ENCODE data around the gene PPP6R1.

PPP6R1 gene

DNA sequence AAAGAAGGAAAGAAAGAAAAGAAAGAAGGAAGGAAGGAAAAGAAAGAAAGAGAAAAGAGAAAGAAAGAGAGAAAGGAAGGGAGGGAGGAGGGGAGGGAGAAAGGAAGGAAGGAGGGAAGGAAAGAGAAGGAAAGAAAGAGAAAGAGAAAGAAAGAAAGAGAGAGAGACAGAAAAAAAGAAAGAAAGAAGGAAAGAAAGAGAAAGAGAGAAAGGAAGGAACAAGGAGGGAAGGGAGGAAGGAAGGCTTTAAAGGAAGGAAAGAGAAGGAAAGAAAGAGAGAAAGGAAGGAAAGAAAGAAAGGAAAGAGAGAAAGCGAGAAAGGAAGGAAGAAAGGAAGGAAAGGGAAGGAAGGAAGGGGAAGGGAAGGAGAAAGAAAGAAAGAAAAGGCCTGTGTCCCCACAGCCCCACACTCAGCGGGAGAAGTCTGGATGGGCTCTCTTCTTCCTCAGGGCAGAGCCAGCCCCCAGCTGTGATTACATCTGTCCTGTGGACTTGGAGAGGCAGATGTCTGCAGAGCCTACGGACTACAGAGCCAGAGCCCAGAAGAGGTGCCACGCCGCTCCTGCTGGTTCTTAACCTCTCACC is 59.1 kb downstream of the PPP6R1 start:
- Histone ChIP-seq H3K9me3 (ENCODE audit: control insufficient read depth, low read length) (no peaks in the 10 kb centered on the region), H3K4me1 (ENCODE audit: control insufficient read depth, insufficient read depth, low read length, poor library complexity, severe bottlenecking) (no peaks in the 10 kb centered on the region), H3K36me3 (ENCODE audit: control insufficient read depth, insufficient read depth, low read length) (no peaks in the 10 kb centered on the region), H3K27ac (ENCODE audit: low read depth, low read length, severe bottlenecking) (no peak overlapping the region), H3K4me3 (ENCODE audit: extremely low read depth, insufficient read depth, low read length, poor library complexity, severe bottlenecking) (no peak overlapping the region)
- WGBS, 2 experiments (ENCODE audit: insufficient coverage in 2 of 2): 79 to 82% methylated on average over 3 to 5 of the region's 5 CpGs

DNA sequence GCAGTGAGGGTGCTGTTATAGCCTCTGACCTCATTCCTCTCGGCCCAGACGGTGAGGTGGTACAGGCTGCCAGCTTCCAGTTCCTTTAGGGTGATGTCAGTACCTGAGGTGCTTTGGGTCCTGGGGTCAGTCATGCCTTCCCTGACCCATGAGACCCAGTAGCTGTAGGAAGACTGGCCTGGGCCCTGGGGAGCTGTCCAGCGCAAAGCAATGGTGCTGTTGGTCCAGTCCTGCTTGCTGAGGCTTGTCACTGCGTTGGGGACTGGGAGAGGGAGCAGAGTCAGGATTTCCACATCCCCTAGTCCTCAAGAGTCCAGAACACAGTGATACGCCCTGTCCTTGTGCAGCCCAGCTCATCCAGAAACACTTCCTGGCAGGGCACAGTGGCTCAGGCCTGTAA is 60.2 kb downstream of the PPP6R1 start:
- no peaks in the 10 kb centered on the region for H3K9me3 ChIP-seq (ENCODE audit: control insufficient read depth, low read length)
- no peaks in the 10 kb centered on the region for H3K36me3 ChIP-seq (ENCODE audit: control insufficient read depth, insufficient read depth, low read length)
- no peak overlapping the region for H3K27ac ChIP-seq (ENCODE audit: low read depth, low read length, severe bottlenecking)
- 73 to 79% methylated on average over 3 to 5 of the region's 5 CpGs for WGBS, 2 experiments (ENCODE audit: insufficient coverage in 2 of 2)
- no peak overlapping the region for H3K4me3 ChIP-seq (ENCODE audit: extremely low read depth, insufficient read depth, low read length, poor library complexity, severe bottlenecking)
- no peaks in the 10 kb centered on the region for H3K4me1 ChIP-seq (ENCODE audit: control insufficient read depth, insufficient read depth, low read length, poor library complexity, severe bottlenecking)

DNA sequence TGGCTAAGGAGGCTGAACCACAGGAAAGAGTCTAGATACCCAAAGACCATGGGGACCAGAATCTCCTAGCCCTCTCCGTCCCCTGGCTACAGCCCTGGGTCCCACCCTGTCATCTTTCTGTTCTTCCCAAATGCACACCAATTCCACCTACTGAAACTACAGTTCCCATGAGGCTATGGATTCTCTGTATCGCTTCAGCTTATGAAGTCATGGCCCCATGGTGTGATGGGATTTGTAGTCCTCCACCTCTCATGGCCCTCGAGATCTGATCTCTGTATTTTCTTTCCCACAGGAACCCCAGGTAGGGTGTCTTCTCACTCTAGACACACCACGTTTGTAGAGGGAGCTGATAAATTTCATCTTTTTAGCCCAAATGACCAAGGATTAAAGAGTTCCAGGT is 61.3 kb downstream of the PPP6R1 start:
- Histone ChIP-seq H3K9me3 (ENCODE audit: control insufficient read depth, low read length) (no peaks in the 10 kb centered on the region), H3K36me3 (ENCODE audit: control insufficient read depth, insufficient read depth, low read length) (no peaks in the 10 kb centered on the region), H3K4me1 (ENCODE audit: control insufficient read depth, insufficient read depth, low read length, poor library complexity, severe bottlenecking) (no peaks in the 10 kb centered on the region), H3K4me3 (ENCODE audit: extremely low read depth, insufficient read depth, low read length, poor library complexity, severe bottlenecking) (no peak overlapping the region), H3K27ac (ENCODE audit: low read depth, low read length, severe bottlenecking) (no peak overlapping the region)
- 62 to 73% methylated on average over 1 to 2 of the region's 4 CpGs for WGBS, 2 experiments (ENCODE audit: insufficient coverage in 2 of 2)

DNA sequence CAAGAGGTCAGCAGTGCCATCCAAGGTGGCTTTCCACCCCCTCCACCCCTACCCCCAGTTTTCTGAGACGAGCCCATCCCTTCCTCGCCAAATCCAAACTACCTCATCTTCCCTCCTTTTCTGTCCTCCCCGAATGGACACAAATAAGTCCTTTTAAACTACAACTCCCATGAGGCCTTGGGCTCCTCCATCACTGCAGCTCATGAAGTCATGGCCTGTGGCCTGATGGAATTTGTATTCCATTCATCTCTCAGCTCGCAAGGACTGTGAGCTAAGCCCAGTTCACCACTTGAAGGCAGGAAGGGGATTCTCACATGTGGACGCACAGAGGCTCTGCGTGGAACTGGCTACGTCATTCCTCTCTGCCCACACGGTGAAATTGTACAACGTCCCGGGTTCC is 62.0 kb downstream of the PPP6R1 start:
- H3K27ac ChIP-seq (ENCODE audit: low read depth, low read length, severe bottlenecking): no peak overlapping the region
- H3K36me3 ChIP-seq (ENCODE audit: control insufficient read depth, insufficient read depth, low read length): no peaks in the 10 kb centered on the region
- no peak overlapping the region for H3K4me3 ChIP-seq (ENCODE audit: extremely low read depth, insufficient read depth, low read length, poor library complexity, severe bottlenecking)
- H3K4me1 ChIP-seq (ENCODE audit: control insufficient read depth, insufficient read depth, low read length, poor library complexity, severe bottlenecking): no peaks in the 10 kb centered on the region
- 80 to 95% methylated on average over 9 to 10 of the region's 10 CpGs for WGBS, 2 experiments (ENCODE audit: insufficient coverage in 2 of 2)
- no peaks in the 10 kb centered on the region for H3K9me3 ChIP-seq (ENCODE audit: control insufficient read depth, low read length)

DNA sequence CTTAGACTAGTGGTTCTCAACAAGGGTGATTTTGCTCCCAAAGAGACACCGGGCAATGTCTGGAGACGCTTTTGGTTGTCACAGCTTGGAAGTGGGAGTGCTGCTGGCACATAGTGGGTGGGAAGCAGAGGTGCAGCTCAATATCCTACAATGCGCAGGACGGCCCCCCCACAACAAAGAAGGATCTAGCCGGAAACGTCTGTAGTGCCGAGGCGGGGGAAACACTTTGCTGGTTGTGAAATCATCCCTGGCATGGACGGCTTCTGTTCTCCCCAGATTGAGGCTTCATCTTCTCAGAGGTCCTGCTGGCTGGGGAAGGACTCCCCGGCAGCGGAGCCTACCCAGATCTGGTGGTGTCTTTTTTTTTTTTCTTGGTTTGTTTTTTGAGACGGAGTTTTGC is 65.3 kb downstream of the PPP6R1 start:
- 86 to 93% methylated on average over 5 to 12 of the region's 12 CpGs for WGBS, 2 experiments (ENCODE audit: insufficient coverage in 2 of 2)
- H3K4me1 ChIP-seq (ENCODE audit: control insufficient read depth, insufficient read depth, low read length, poor library complexity, severe bottlenecking): peaks cover 4% of the 10 kb centered on the region
- H3K36me3 ChIP-seq (ENCODE audit: control insufficient read depth, insufficient read depth, low read length): no peaks in the 10 kb centered on the region
- no peak overlapping the region for H3K4me3 ChIP-seq (ENCODE audit: extremely low read depth, insufficient read depth, low read length, poor library complexity, severe bottlenecking)
- no peak overlapping the region for H3K27ac ChIP-seq (ENCODE audit: low read depth, low read length, severe bottlenecking)
- H3K9me3 ChIP-seq (ENCODE audit: control insufficient read depth, low read length): no peaks in the 10 kb centered on the region

DNA sequence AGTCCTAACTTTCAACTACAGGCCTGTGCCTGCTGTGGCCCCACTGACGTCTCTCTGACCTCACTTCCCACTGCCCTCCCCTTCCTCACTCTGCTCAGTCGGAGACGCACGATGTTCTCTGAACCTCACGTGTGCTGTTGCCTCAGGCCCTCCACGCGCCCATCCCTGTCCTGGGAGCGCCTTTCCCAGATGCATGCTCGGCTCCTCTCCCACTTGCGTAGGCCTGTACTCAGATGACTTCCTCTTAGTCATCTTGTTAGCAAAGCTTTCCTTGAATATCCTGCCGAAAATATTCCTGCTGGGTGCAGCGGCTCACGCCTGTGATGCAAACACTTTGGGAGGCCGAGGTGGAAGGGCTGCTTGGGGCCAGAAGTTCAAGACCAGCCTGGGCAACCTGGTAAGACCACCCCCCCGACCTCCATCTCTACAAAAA is 69.4 kb downstream of the PPP6R1 start:
- WGBS, 2 experiments (ENCODE audit: insufficient coverage in 2 of 2): 67 to 80% methylated on average over 12 to 13 of the region's 15 CpGs
- no peaks in the 10 kb centered on the region for H3K36me3 ChIP-seq (ENCODE audit: control insufficient read depth, insufficient read depth, low read length)
- no peak overlapping the region for H3K4me3 ChIP-seq (ENCODE audit: extremely low read depth, insufficient read depth, low read length, poor library complexity, severe bottlenecking)
- H3K9me3 ChIP-seq (ENCODE audit: control insufficient read depth, low read length): no peaks in the 10 kb centered on the region
- H3K4me1 ChIP-seq (ENCODE audit: control insufficient read depth, insufficient read depth, low read length, poor library complexity, severe bottlenecking): peaks cover 4% of the 10 kb centered on the region
- no peak overlapping the region for H3K27ac ChIP-seq (ENCODE audit: low read depth, low read length, severe bottlenecking)

DNA sequence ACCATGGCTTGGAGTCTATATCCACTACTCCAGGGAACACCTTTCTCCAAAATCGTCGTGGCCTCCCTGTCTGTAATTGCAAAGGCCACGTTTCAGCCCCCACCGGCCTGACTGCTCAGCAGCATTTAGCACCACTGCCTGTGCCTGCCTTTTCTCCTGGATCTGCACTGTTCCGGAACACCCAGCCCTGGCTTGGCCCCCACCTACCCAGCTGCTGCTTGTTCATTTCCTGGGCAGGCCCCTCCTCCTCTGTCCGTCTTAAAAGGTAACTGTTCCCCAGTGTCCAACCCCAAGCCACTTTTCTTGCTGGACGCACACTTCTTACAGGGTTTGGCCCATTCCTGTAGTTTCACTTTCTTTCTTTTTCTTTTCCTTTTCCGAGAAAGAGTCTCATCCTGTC is 70.2 kb downstream of the PPP6R1 start:
- Histone ChIP-seq H3K27ac (ENCODE audit: low read depth, low read length, severe bottlenecking) (no peak overlapping the region), H3K36me3 (ENCODE audit: control insufficient read depth, insufficient read depth, low read length) (no peaks in the 10 kb centered on the region), H3K9me3 (ENCODE audit: control insufficient read depth, low read length) (no peaks in the 10 kb centered on the region), H3K4me3 (ENCODE audit: extremely low read depth, insufficient read depth, low read length, poor library complexity, severe bottlenecking) (no peak overlapping the region), H3K4me1 (ENCODE audit: control insufficient read depth, insufficient read depth, low read length, poor library complexity, severe bottlenecking) (peaks cover 4% of the 10 kb centered on the region)
- 82 to 88% methylated on average over 8 of the region's 8 CpGs for WGBS, 2 experiments (ENCODE audit: insufficient coverage in 2 of 2)

DNA sequence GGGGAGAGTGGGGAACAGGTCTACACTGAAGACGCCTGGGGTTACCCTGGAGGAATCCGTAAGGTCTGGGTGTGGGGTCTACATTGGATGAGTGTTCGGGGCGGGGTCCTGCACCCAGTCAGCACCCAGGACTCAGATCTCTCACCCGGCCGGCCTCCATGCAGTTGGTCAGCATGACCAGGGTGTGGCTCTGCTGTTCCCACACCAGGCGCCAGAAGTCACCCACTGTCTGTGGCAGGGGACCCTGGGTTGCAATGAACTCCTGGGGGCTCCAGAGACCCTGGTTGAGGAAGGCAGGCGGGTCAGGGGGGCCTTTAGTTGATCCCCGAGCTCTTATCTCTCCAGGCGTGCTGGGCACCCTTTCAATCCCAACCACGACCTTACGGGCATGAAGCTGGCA is 72.7 kb downstream of the PPP6R1 start:
- Histone ChIP-seq H3K9me3 (ENCODE audit: control insufficient read depth, low read length) (no peaks in the 10 kb centered on the region), H3K36me3 (ENCODE audit: control insufficient read depth, insufficient read depth, low read length) (no peaks in the 10 kb centered on the region), H3K27ac (ENCODE audit: low read depth, low read length, severe bottlenecking) (no peak overlapping the region), H3K4me1 (ENCODE audit: control insufficient read depth, insufficient read depth, low read length, poor library complexity, severe bottlenecking) (peaks cover 4% of the 10 kb centered on the region), H3K4me3 (ENCODE audit: extremely low read depth, insufficient read depth, low read length, poor library complexity, severe bottlenecking) (no peak overlapping the region)
- 83 to 91% methylated on average over 7 to 12 of the region's 12 CpGs for WGBS, 2 experiments (ENCODE audit: insufficient coverage in 2 of 2)

DNA sequence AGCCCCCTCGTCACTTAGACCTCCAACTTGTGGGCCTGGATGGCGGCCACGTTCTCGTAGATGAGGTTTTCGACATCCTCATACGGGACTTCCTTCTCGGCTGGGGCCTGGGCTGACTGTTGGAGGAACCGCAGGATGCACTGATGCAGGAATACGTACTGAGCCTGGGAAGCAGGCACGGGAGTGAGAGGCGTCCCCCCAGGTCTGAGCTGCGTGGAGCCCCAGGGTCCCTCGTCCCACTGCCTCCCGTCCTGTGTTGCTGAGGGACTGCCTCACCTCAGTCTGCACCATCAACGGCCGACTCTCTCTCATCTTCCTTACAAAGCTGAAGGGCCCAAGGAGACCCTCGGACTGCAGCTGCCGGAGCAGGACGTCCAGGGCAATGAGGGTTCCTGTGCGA is 77.1 kb downstream of the PPP6R1 start:
- Histone ChIP-seq H3K4me3 (ENCODE audit: extremely low read depth, insufficient read depth, low read length, poor library complexity, severe bottlenecking) (no peak overlapping the region), H3K4me1 (ENCODE audit: control insufficient read depth, insufficient read depth, low read length, poor library complexity, severe bottlenecking) (peaks cover 2% of the 10 kb centered on the region), H3K36me3 (ENCODE audit: control insufficient read depth, insufficient read depth, low read length) (no peaks in the 10 kb centered on the region), H3K9me3 (ENCODE audit: control insufficient read depth, low read length) (no peaks in the 10 kb centered on the region), H3K27ac (ENCODE audit: low read depth, low read length, severe bottlenecking) (no peak overlapping the region)
- 72 to 74% methylated on average over 16 to 20 of the region's 20 CpGs for WGBS, 2 experiments (ENCODE audit: insufficient coverage in 2 of 2)
